ENCODE data around the gene SERTM2. TPM values are rescaled to one million over a fixed set of nuclear protein-coding genes. Genes with fewer than 3 reads are reported as not detected.

The SERTM2 gene
- polyA plus RNA-seq, 2 of the 4 experiments (the other 2 are of a cell fraction) = not detected

DNA sequence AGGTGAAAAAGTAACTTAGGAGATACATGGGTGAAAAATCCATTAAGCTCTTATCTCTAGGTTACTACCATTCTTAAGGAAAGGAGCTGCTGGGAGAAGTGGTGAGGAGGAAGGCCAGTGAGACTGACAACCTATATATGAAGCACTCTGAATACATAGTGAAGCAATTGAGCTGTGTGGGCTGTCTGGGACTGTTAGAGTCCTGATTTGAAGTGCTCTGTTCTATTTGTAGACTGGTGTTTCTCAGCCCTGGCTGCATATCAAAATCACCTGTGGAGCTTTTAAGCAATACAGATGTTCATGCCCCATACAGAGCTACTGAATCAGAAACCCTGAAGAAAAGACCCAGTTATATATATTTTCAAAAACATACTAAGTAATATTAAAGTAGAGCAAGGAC lies 3.9 kb downstream of the SERTM2 start:
- FAIRE-seq = no peak
- no peak for ATAC-seq

DNA sequence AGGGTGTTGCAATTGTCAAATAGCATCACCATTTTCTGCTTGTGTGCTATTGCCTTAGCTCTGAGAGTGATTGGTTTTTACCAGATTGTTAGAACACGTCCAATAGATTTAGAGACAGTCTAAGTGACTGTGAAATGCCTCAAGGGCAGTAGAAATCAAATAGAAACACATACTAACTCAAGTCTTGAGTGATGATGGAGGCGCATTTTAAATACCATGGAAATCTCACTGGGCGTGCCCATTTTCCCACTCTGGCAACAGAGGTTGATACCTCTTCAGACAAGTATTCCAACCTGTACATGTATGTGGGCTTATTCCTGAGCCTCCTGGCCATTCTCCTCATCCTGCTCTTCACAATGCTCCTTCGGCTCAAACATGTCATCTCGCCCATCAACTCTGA lies 7.2 kb downstream of the SERTM2 start:
- no peak overlapping the region for H3K27ac ChIP-seq
- POLR2A ChIA-PET = no interaction called here
- H3K4me1 ChIP-seq = no peaks in the 10 kb centered on the region
- H3K4me3 ChIP-seq = no peak overlapping the region
- no peak for TF ChIP-seq MAFK (IDR thresholded peaks at IDR 0.05; ENCODE audit: partially characterized antibody)
- no peak for TF ChIP-seq CHD4 (IDR thresholded peaks at IDR 0.05; ENCODE audit: borderline replicate concordance)
- TF ChIP-seq HOXA7 (CRISPR knock-in tag; IDR thresholded peaks at IDR 0.05) = no peak
- no peak for TF ChIP-seq JUNB (IDR thresholded peaks at IDR 0.05)
- TF ChIP-seq, protein P1, sequence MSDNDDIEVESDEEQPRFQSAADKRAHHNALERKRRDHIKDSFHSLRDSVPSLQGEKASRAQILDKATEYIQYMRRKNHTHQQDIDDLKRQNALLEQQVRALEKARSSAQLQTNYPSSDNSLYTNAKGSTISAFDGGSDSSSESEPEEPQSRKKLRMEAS (IDR thresholded peaks at IDR 0.05) = no peak
- no peak for TF ChIP-seq PHF8 (IDR thresholded peaks at IDR 0.05; ENCODE audit: borderline replicate concordance, low read depth)
- DNase-seq (ENCODE audit: low read depth in 1 of 2, low spot score in 1 of 2) (no peak), ATAC-seq (no peak), FAIRE-seq (no peak)
- H3K4me2 ChIP-seq = no peak overlapping the region
- no peaks in the 10 kb centered on the region for H3K9me3 ChIP-seq
- CTCF ChIA-PET = no interaction called here
- WGBS (ENCODE audit: missing lambda C conversion rate) = 9% methylated on average over 5 of the region's 5 CpGs

More for the DNA sequence above, 3.9 kb downstream of the SERTM2 start:
- Histone ChIP-seq H3K4me2 (no peak overlapping the region), H3K9me3 (no peaks in the 10 kb centered on the region), H3K4me1 (no peaks in the 10 kb centered on the region), H3K27ac (no peak overlapping the region), H3K4me3 (no peak overlapping the region)
- CTCF ChIA-PET = interaction anchor here (1.0 kb wide), 1 partner anchor 12 kb away, joined by 4 read pairs; no protein-coding TSS in a partner anchor
- POLR2A ChIA-PET = no interaction called here
- no peak for DNase-seq (ENCODE audit: low read depth in 1 of 2, low spot score in 1 of 2)
- TF ChIP-seq TP53 (CRISPR knock-in tag; IDR thresholded peaks at IDR 0.05) (no peak), ZC3H11A (IDR thresholded peaks at IDR 0.05) (no peak)
- TF ChIP-seq, protein P2, sequence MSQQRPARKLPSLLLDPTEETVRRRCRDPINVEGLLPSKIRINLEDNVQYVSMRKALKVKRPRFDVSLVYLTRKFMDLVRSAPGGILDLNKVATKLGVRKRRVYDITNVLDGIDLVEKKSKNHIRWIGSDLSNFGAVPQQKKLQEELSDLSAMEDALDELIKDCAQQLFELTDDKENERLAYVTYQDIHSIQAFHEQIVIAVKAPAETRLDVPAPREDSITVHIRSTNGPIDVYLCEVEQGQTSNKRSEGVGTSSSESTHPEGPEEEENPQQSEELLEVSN (IDR thresholded peaks at IDR 0.05; ENCODE audit: borderline replicate concordance, low read depth) = no peak

DNA sequence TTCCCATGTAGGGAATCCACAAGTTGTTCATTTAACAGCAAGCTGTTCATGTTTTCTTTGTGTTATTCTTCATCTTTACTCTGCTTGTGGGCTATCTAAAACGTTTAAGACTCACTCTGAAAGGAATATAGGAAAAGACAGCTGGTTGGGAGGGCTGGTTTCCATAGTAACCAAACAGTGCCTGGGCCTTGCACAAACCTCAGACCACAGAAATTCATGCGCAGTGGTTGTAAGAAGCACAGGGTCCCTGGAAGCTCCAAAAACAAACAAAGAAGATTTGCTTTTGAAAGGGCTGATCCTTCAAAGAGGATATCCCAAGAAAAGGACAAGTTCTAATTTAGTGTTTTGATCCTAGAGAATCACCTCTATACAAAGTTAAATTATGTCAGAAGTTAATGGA lies 7.8 kb downstream of the SERTM2 start:
- 42% methylated on average over 2 of the region's 2 CpGs for WGBS (ENCODE audit: missing lambda C conversion rate)
- Histone ChIP-seq H3K4me2 (no peak overlapping the region), H3K4me3 (no peak overlapping the region), H3K9me3 (no peaks in the 10 kb centered on the region), H3K27ac (no peak overlapping the region), H3K4me1 (no peaks in the 10 kb centered on the region)
- DNase-seq (ENCODE audit: low read depth in 1 of 2, low spot score in 1 of 2) = no peak
- no peak for ATAC-seq
- POLR2A ChIA-PET = no interaction called here
- no peak for FAIRE-seq
- TF ChIP-seq, protein P3, sequence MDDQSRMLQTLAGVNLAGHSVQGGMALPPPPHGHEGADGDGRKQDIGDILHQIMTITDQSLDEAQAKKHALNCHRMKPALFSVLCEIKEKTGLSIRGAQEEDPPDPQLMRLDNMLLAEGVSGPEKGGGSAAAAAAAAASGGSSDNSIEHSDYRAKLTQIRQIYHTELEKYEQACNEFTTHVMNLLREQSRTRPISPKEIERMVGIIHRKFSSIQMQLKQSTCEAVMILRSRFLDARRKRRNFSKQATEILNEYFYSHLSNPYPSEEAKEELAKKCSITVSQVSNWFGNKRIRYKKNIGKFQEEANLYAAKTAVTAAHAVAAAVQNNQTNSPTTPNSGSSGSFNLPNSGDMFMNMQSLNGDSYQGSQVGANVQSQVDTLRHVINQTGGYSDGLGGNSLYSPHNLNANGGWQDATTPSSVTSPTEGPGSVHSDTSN (IDR thresholded peaks at IDR 0.05) = no peak
- TF ChIP-seq CHD2 (IDR thresholded peaks at IDR 0.05; ENCODE audit: low read length, partially characterized antibody) = no peak
- no peak for TF ChIP-seq CHD4 (IDR thresholded peaks at IDR 0.05; ENCODE audit: borderline replicate concordance)
- no peak for TF ChIP-seq HOXB13 (CRISPR knock-in tag; IDR thresholded peaks at IDR 0.05; ENCODE audit: low read depth)
- no peak for TF ChIP-seq RFX5 (IDR thresholded peaks at IDR 0.05)
- CTCF ChIA-PET = no interaction called here

DNA sequence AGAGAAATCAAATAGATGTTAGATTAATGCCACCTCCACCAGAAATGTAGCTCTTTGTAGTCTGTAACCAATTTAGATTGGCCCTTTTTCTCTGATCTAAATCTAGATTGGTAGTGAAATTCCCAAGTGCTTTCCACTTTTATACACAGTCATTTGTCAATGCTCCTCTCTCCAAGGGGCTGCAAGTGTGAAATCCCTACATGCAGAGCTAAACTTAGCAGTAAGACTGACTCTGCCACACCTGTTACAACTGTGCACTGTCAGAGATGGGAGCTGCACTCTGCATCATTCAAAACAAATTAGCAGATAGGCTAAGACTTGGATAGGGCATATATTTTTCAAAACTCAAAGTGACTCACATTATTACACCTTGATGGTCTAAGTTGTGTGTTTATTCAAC lies 9.1 kb downstream of the SERTM2 start:
- Histone ChIP-seq H3K4me1 (no peaks in the 10 kb centered on the region), H3K4me3 (no peak overlapping the region), H3K4me2 (no peak overlapping the region), H3K27ac (no peak overlapping the region), H3K9me3 (no peaks in the 10 kb centered on the region)
- DNase-seq (ENCODE audit: low read depth in 1 of 2, low spot score in 1 of 2) (no peak), ATAC-seq (no peak), FAIRE-seq (no peak)
- TF ChIP-seq, protein P4, sequence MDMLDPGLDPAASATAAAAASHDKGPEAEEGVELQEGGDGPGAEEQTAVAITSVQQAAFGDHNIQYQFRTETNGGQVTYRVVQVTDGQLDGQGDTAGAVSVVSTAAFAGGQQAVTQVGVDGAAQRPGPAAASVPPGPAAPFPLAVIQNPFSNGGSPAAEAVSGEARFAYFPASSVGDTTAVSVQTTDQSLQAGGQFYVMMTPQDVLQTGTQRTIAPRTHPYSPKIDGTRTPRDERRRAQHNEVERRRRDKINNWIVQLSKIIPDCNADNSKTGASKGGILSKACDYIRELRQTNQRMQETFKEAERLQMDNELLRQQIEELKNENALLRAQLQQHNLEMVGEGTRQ (IDR thresholded peaks at IDR 0.05) = no peak
- TF ChIP-seq CBX8 (IDR thresholded peaks at IDR 0.05) = no peak
- no peak for TF ChIP-seq NFE2L2 (conservative IDR thresholded peaks at IDR 0.05; ENCODE audit: low read length)
- TF ChIP-seq HOXB5 (CRISPR knock-in tag; IDR thresholded peaks at IDR 0.05) = no peak
- no peak for TF ChIP-seq FOSB (CRISPR knock-in tag; IDR thresholded peaks at IDR 0.05)
- TF ChIP-seq JUNB (IDR thresholded peaks at IDR 0.05) = no peak
- TF ChIP-seq, protein P5, sequence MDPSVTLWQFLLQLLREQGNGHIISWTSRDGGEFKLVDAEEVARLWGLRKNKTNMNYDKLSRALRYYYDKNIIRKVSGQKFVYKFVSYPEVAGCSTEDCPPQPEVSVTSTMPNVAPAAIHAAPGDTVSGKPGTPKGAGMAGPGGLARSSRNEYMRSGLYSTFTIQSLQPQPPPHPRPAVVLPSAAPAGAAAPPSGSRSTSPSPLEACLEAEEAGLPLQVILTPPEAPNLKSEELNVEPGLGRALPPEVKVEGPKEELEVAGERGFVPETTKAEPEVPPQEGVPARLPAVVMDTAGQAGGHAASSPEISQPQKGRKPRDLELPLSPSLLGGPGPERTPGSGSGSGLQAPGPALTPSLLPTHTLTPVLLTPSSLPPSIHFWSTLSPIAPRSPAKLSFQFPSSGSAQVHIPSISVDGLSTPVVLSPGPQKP (IDR thresholded peaks at IDR 0.05; ENCODE audit: low read depth, low read length) = no peak
- TF ChIP-seq ZNF302 (CRISPR knock-in tag; IDR thresholded peaks at IDR 0.05) = no peak
- no peak for TF ChIP-seq KDM5A (IDR thresholded peaks at IDR 0.05)
- ChIA-PET POLR2A (no interaction called here), CTCF (no interaction called here)
